SK-N-SH (cell line): ENCODE data around the gene TMEFF1. TPM values are rescaled to one million over a fixed set of nuclear protein-coding genes. Genes with fewer than 3 reads are reported as not detected.

Experiments used
- GATA2 ChIP-seq: sonication (generic); formaldehyde crosslinking; IDR thresholded peaks from 2 replicates; pipeline ENCODE4 v1.5.0; 2020; ENCODE audit warnings: mild to moderate bottlenecking, missing genetic modification reagents
- NFIC ChIP-seq: IDR thresholded peaks from 2 replicates; pipeline ENCODE4 v1.4.0; 2012; ENCODE audit warnings: borderline replicate concordance
- RCOR1 ChIP-seq: fragments of 150-350 bp; IDR thresholded peaks from 2 replicates; pipeline ENCODE4 v1.6.1; 2017; ENCODE audit warnings: antibody characterized with exemption, low read length
- polyA plus RNA-seq, 3 experiments: library from polyadenylated mRNA; depleted of rRNA; stranded (reverse); fragments of >200 nt; gene quantifications; 2 replicates each; pipeline ENCODE4 v1.2.3, GENCODE V29; 2012
- TF ChIP-seq, protein P1 (sequence below): IDR thresholded peaks from 2 replicates; pipeline ENCODE4 v1.6.1; 2012; ENCODE audit warnings: mild to moderate bottlenecking, low read depth, low read length, moderate library complexity

Gene TMEFF1
- polyA plus RNA-seq, 1 of the 3 experiments (the other 2 are of a cell fraction) = 2.5 TPM

DNA sequence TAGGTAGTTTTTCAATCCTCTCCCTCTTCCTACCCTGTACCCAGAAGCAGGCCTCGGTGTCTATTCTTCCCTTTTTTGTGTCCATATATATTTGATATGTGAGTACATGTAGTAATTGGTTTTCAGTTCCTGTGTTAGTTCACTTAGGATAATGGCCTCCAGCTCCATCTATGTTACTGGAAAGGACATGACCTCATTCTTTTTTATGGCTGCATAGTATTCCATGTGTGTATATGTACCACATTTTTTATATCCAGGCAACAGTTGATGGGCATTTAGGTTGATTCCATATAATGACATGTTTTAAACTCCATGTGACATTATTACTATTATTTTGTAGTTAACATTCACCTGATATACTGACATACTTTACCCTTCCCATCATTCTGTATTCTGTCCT, 154.0 kb downstream of the TMEFF1 start (continued):
- TF ChIP-seq, protein P1, sequence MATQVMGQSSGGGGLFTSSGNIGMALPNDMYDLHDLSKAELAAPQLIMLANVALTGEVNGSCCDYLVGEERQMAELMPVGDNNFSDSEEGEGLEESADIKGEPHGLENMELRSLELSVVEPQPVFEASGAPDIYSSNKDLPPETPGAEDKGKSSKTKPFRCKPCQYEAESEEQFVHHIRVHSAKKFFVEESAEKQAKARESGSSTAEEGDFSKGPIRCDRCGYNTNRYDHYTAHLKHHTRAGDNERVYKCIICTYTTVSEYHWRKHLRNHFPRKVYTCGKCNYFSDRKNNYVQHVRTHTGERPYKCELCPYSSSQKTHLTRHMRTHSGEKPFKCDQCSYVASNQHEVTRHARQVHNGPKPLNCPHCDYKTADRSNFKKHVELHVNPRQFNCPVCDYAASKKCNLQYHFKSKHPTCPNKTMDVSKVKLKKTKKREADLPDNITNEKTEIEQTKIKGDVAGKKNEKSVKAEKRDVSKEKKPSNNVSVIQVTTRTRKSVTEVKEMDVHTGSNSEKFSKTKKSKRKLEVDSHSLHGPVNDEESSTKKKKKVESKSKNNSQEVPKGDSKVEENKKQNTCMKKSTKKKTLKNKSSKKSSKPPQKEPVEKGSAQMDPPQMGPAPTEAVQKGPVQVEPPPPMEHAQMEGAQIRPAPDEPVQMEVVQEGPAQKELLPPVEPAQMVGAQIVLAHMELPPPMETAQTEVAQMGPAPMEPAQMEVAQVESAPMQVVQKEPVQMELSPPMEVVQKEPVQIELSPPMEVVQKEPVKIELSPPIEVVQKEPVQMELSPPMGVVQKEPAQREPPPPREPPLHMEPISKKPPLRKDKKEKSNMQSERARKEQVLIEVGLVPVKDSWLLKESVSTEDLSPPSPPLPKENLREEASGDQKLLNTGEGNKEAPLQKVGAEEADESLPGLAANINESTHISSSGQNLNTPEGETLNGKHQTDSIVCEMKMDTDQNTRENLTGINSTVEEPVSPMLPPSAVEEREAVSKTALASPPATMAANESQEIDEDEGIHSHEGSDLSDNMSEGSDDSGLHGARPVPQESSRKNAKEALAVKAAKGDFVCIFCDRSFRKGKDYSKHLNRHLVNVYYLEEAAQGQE = no peak
- no peak for TF ChIP-seq GATA2 (CRISPR knock-in tag)
- no peak for TF ChIP-seq RCOR1
- TF ChIP-seq NFIC = no peak

Other genes with a start within 250 kb of the TMEFF1 start
- gene TEX10, start 120.2 kb upstream of the TMEFF1 start, polyA plus RNA-seq (2012; rRNA removed) = 12.7 and 16.7 TPM in 2 replicates
- gene MSANTD3, start 46.0 kb upstream of the TMEFF1 start, polyA plus RNA-seq (2012; rRNA removed) = 42.3 and 48.3 TPM in 2 replicates
- gene CAVIN4, start 104.9 kb downstream of the TMEFF1 start, polyA plus RNA-seq (2012; rRNA removed) = 0.54 and 0.73 TPM in 2 replicates